GM18511 (cell line): Measurements from ENCODE around the gene KIAA0930.

Source experiments
- ATAC-seq: cut with Tn5 transposase; IDR thresholded peaks from one replicate; pipeline ENCODE4 v1.9.1; 2021; ENCODE audit warnings: mild to moderate bottlenecking, moderate library complexity; ENCODE audit not compliant: unreplicated experiment

Gene KIAA0930

GRCh38 chr22:45154383-45154782 is 86.3 kb downstream of the KIAA0930 start:
- ATAC-seq = no peak

- ATAC-seq = no peak
Measured at GRCh38 chr22:45151503-45151902, 89.2 kb downstream of the KIAA0930 start.

GRCh38 chr22:45150139-45150538 is 90.6 kb downstream of the KIAA0930 start:
- ATAC-seq = no peak

GRCh38 chr22:45149671-45150070 is 91.0 kb downstream of the KIAA0930 start:
- ATAC-seq = no peak

- ATAC-seq = no peak
Measured at GRCh38 chr22:45144916-45145315, 95.8 kb downstream of the KIAA0930 start.

- ATAC-seq = no peak
Measured at GRCh38 chr22:45142376-45142775, 98.3 kb downstream of the KIAA0930 start.
